ENCODE data around the gene MARCHF10.
"Not testable (repeated sequence)": the region's sequence is repeated elsewhere in the genome, so short reads cannot be mapped to it uniquely, and the experiment has no call there.

Gene MARCHF10

GRCh38 chr17:62807812-62808575 lies at the start of gene MARCHF10:
Gene MARCHF10 (minus strand): TSS chr17:62808314. CDS start chr17:62801735, 6,579 bp downstream.
- peak; percentile 16 for DNase-seq

- no peak for DNase-seq
These were observed 49.4 kb upstream of the MARCHF10 start for GRCh38 chr17:62857526-62857925.

- no peak for DNase-seq
These were observed 48.5 kb upstream of the MARCHF10 start for GRCh38 chr17:62856594-62856993.

GRCh38 chr17:62855156-62855555 lies 47.0 kb upstream of the MARCHF10 start:
- no peak for DNase-seq

GRCh38 chr17:62854098-62854680 lies 46.1 kb upstream of the MARCHF10 start:
- no peak for DNase-seq

- no peak for DNase-seq
These were observed 44.1 kb upstream of the MARCHF10 start for GRCh38 chr17:62852195-62852594.

GRCh38 chr17:62849591-62850415 lies 41.7 kb upstream of the MARCHF10 start:
- DNase-seq = not testable (repeated sequence)

- DNase-seq = no peak
These were observed 40.2 kb upstream of the MARCHF10 start for GRCh38 chr17:62848334-62848733.

GRCh38 chr17:62847426-62847825 lies 39.3 kb upstream of the MARCHF10 start:
- no peak for DNase-seq

GRCh38 chr17:62840871-62841270 lies 32.8 kb upstream of the MARCHF10 start:
- DNase-seq = no peak

GRCh38 chr17:62833816-62834215 lies 25.7 kb upstream of the MARCHF10 start:
- not testable (repeated sequence) for DNase-seq

GRCh38 chr17:62832405-62832804 lies 24.3 kb upstream of the MARCHF10 start:
- DNase-seq = no peak

GRCh38 chr17:62831066-62831465 lies 23.0 kb upstream of the MARCHF10 start:
- DNase-seq = not testable (repeated sequence)

GRCh38 chr17:62827746-62828485 lies 19.8 kb upstream of the MARCHF10 start:
- DNase-seq = no peak

- no peak for DNase-seq
These were observed 18.8 kb upstream of the MARCHF10 start for GRCh38 chr17:62826956-62827355.

GRCh38 chr17:62825182-62825581 lies 17.1 kb upstream of the MARCHF10 start:
- no peak for DNase-seq

- DNase-seq = no peak
These were observed 16.4 kb upstream of the MARCHF10 start for GRCh38 chr17:62824290-62825131.

- DNase-seq = no peak
These were observed 15.2 kb upstream of the MARCHF10 start for GRCh38 chr17:62823111-62823893.

- no peak for DNase-seq
These were observed 14.2 kb upstream of the MARCHF10 start for GRCh38 chr17:62822080-62822904.
